HCT116 (cell line): ENCODE results near the gene ITPK1. TPM values are rescaled to one million over a fixed set of nuclear protein-coding genes. Genes with fewer than 3 reads are reported as not detected.

ENCODE experiments used
- ATAC-seq: fragments of 200-7000 bp; cut with Tn5 transposase; 2 replicates; pipeline ENCODE4 v1.9.1; 2020; ENCODE audit warnings: mild to moderate bottlenecking, moderate library complexity
- BruUV-seq: library from RNA; stranded (reverse); fragments of 400-500 nt; replicated peaks from 2 replicates; lab custom pipeline; 2021; lab: Mats Ljungman, UMichigan
- CTCF ChIA-PET: fragments of 300-600 bp; sonication (Branson Sonifier 250); formaldehyde crosslinking; loops from one replicate; lab custom pipeline; 2021; ENCODE audit warnings: antibody characterized with exemption; lab: Charles Lee
- POLR2A ChIA-PET: fragments of 300-600, 350-600 bp; sonication (Branson Sonifier 250); formaldehyde crosslinking; loops from one replicate; lab custom pipeline; 2021; ENCODE audit warnings: antibody characterized with exemption; lab: Charles Lee
- RAD21 ChIA-PET, 2 experiments: fragments of 300-600 bp; sonication (Branson Sonifier 250); formaldehyde crosslinking; loops; one replicate each; lab custom pipeline; 2023; ENCODE audit warnings: low total read pairs in 2 of 2; ENCODE audit not compliant: uncharacterized antibody in 2 of 2, unreplicated experiment in 2 of 2, low non-redundant PET in 1 of 2; lab: Charles Lee
- DNase-seq: peaks from one replicate; pipeline ENCODE4 v3.0.0-alpha.2; 2010; ENCODE audit warnings: low read depth, low spot score
- H2AFZ ChIP-seq: fragments of 200-600 bp; shearing (Covaris generic), sonication (generic); 2 replicates; pipeline ENCODE4 v1.6.1; 2017; ENCODE audit warnings: low read depth, mixed run types, mixed read lengths, antibody characterized with exemption, low read length; ENCODE audit not compliant: poor library complexity, severe bottlenecking
- H3K27ac ChIP-seq: 2 replicates; pipeline ENCODE4 v1.5.1; 2012; ENCODE audit warnings: low read depth, low read length
- H3K27me3 ChIP-seq: fragments of 200-600 bp; sonication (generic); 2 replicates; pipeline ENCODE4 v1.6.1; 2016; ENCODE audit warnings: mixed run types, low read length, mixed read lengths; ENCODE audit not compliant: insufficient read depth
- H3K36me3 ChIP-seq, 2 experiments: fragments of 200-500 bp in 1 of 2; fragments of 200-600 bp in 1 of 2; sonication (Bioruptor generic) in 1 of 2; sonication (generic) in 1 of 2; 2 replicates each; pipeline versions ENCODE4 v1.5.1 to v1.6.1; 2014 to 2016; ENCODE audit warnings: low read length in 2 of 2, inconsistent platforms in 1 of 2, mixed read lengths in 1 of 2, mixed run types in 1 of 2; ENCODE audit not compliant: insufficient read depth in 2 of 2, control insufficient read depth in 1 of 2
- H3K4me1 ChIP-seq, 2 experiments: fragments of 200-600 bp in 1 of 2; sonication (generic) in 1 of 2; 2 replicates each; pipeline versions ENCODE4 v1.5.1 to v1.6.1; 2012 to 2017; ENCODE audit warnings: low read length in 2 of 2, inconsistent platforms in 1 of 2, mild to moderate bottlenecking in 1 of 2, mixed read lengths in 1 of 2, mixed run types in 1 of 2, moderate library complexity in 1 of 2; ENCODE audit not compliant: insufficient read depth in 2 of 2, control insufficient read depth in 1 of 2
- H3K4me2 ChIP-seq: fragments of 200-600 bp; sonication (generic); 2 replicates; pipeline ENCODE4 v1.6.1; 2017; ENCODE audit warnings: mixed run types, low read length, mixed read lengths
- H3K4me3 ChIP-seq, 2 experiments: fragments of 200-600 bp in 1 of 2; sonication (generic) in 1 of 2; replicated peaks in 1 of 2; 2 replicates each; pipeline ENCODE4 v1.5.1; 2011 to 2016; ENCODE audit warnings: low read length in 2 of 2, control low read depth in 1 of 2, low read depth in 1 of 2, mild to moderate bottlenecking in 1 of 2, mixed read lengths in 1 of 2, mixed run types in 1 of 2
- H3K79me2 ChIP-seq: fragments of 200-600 bp; sonication (generic); 2 replicates; pipeline ENCODE4 v1.6.1; 2017; ENCODE audit warnings: mild to moderate bottlenecking, mixed run types, low read length, moderate library complexity, mixed read lengths; ENCODE audit not compliant: insufficient read depth
- H3K9ac ChIP-seq: fragments of 200-600 bp; sonication (generic); 2 replicates; pipeline ENCODE4 v1.6.1; 2016; ENCODE audit warnings: low read length, mixed read lengths
- H3K9me2 ChIP-seq: fragments of 200-600 bp; sonication (generic), shearing (Covaris generic); 2 replicates; pipeline ENCODE4 v1.6.1; 2017; ENCODE audit warnings: mixed run types, mild to moderate bottlenecking, moderate library complexity; ENCODE audit not compliant: insufficient read depth
- H3K9me3 ChIP-seq, 2 experiments: fragments of 200-500 bp in 1 of 2; fragments of 200-600 bp in 1 of 2; sonication (Bioruptor generic) in 1 of 2; sonication (generic) in 1 of 2; 2 replicates each; pipeline ENCODE4 v1.6.1; 2014 to 2017; ENCODE audit warnings: low read length in 2 of 2, mixed read lengths in 2 of 2, inconsistent platforms in 1 of 2, low read depth in 1 of 2, mild to moderate bottlenecking in 1 of 2, mixed run types in 1 of 2, moderate library complexity in 1 of 2; ENCODE audit not compliant: control insufficient read depth in 1 of 2, insufficient read depth in 1 of 2
- H4K20me1 ChIP-seq: fragments of 200-600 bp; sonication (generic), shearing (Covaris generic); 2 replicates; pipeline ENCODE4 v1.6.1; 2017; ENCODE audit warnings: mixed run types, mild to moderate bottlenecking, moderate library complexity; ENCODE audit not compliant: insufficient read depth
- CBX3 ChIP-seq: IDR thresholded peaks from 2 replicates; pipeline ENCODE4 v1.6.1; 2012; ENCODE audit warnings: low read depth
- CTCF ChIP-seq, 3 experiments: fragments of 200-600 bp in 1 of 3; sonication (generic) in 1 of 3; IDR thresholded peaks in 2 of 3; conservative IDR thresholded peaks in 1 of 3; 2 replicates each; pipeline ENCODE4 v1.5.1; 2012 to 2017; ENCODE audit warnings: low read depth in 2 of 3, low read length in 2 of 3, antibody characterized with exemption in 1 of 3, borderline replicate concordance in 1 of 3, control low read depth in 1 of 3, mild to moderate bottlenecking in 1 of 3, mixed read lengths in 1 of 3, mixed run types in 1 of 3, moderate library complexity in 1 of 3; ENCODE audit not compliant: insufficient read depth in 1 of 3
- ELF1 ChIP-seq: IDR thresholded peaks from 2 replicates; pipeline ENCODE4 v1.6.1; 2012; ENCODE audit warnings: low read depth, borderline replicate concordance
- EZH2 ChIP-seq: fragments of 200-600 bp; sonication (generic); IDR thresholded peaks from 2 replicates; pipeline ENCODE4 v1.6.1; 2017; ENCODE audit warnings: antibody characterized with exemption, mixed run types
- EZH2phosphoT487 ChIP-seq: fragments of 200-600 bp; IDR thresholded peaks from 2 replicates; pipeline ENCODE4 v1.6.1; 2018; ENCODE audit warnings: antibody characterized with exemption, borderline replicate concordance
- POLR2AphosphoS5 ChIP-seq: IDR thresholded peaks from 2 replicates; pipeline ENCODE4 v1.6.1; 2011; ENCODE audit warnings: mild to moderate bottlenecking, low read depth, low read length, moderate library complexity
- RAD21 ChIP-seq: IDR thresholded peaks from 2 replicates; pipeline ENCODE4 v1.6.1; 2012; ENCODE audit warnings: low read depth, mild to moderate bottlenecking
- SIN3A ChIP-seq: IDR thresholded peaks from 2 replicates; pipeline ENCODE4 v1.6.1; 2012; ENCODE audit warnings: low read depth
- SP1 ChIP-seq: IDR thresholded peaks from 2 replicates; pipeline ENCODE4 v1.6.1; 2012; ENCODE audit warnings: low read depth
- ZBTB33 ChIP-seq: IDR thresholded peaks from 2 replicates; pipeline ENCODE4 v1.6.1; 2011; ENCODE audit warnings: mild to moderate bottlenecking, low read length, moderate library complexity; ENCODE audit not compliant: insufficient replicate concordance; ENCODE audit errors: extremely low read depth
- ZFX ChIP-seq: fragments of 450-650 bp; IDR thresholded peaks from 2 replicates; pipeline ENCODE4 v1.6.1; 2017
- ZNF274 ChIP-seq: fragments of 200-500 bp; sonication (Bioruptor generic); IDR thresholded peaks from 2 replicates; pipeline ENCODE4 v1.6.1; 2014; ENCODE audit warnings: mild to moderate bottlenecking, low read depth, low read length, inconsistent platforms
- intact Hi-C: fragments of 100-400 bp; cut with micrococcal nuclease; formaldehyde crosslinking; loops from 2 replicates; pipeline ENCODE4 v1.10.0; 2022
- total RNA-seq: library from RNA; stranded (reverse); gene quantifications from one replicate; pipeline ENCODE4 v1.2.1, GENCODE V29; 2021; ENCODE audit not compliant: unreplicated experiment

The ITPK1 gene
- total RNA-seq, 1 experiment from 2014 or later: 70.2 TPM

GRCh38 chr14:93025055-93025454 lies 90.7 kb downstream of the ITPK1 start:
- no peak for DNase-seq
- no peak overlapping the region for H3K4me2 ChIP-seq
- H4K20me1 ChIP-seq: no peaks in the 10 kb centered on the region
- no peaks in the 10 kb centered on the region for H3K27me3 ChIP-seq
- no peaks in the 10 kb centered on the region for H3K36me3 ChIP-seq
- no peak for ATAC-seq
- no peak overlapping the region for H3K4me3 ChIP-seq
- no TSS peak for BruUV-seq
- no peak for TF ChIP-seq ZNF274
- no peak for TF ChIP-seq CTCF (IDR thresholded peaks at IDR 0.05 in 2 of 3, conservative IDR thresholded peaks at IDR 0.05 in 1 of 3; ENCODE audit: borderline replicate concordance in 1 of 3, insufficient read depth in 1 of 3, low read depth in 2 of 3, low read length in 2 of 3)
- TF ChIP-seq POLR2AphosphoS5: no peak
- no peak for TF ChIP-seq ELF1
- TF ChIP-seq EZH2phosphoT487: no peak
- TF ChIP-seq EZH2: no peak
- TF ChIP-seq ZBTB33: no peak
- no peak for TF ChIP-seq SIN3A
- no peak for TF ChIP-seq CBX3
- TF ChIP-seq SP1: no peak
- TF ChIP-seq RAD21: no peak
- no peak for TF ChIP-seq ZFX
- TF ChIP-seq, all 23 proteins: peak for 0
- intact Hi-C loops: no loop called here
- Histone ChIP-seq H3K9ac (no peak overlapping the region), H3K9me3 (no peaks in the 10 kb centered on the region), H3K27ac (no peak overlapping the region), H3K9me2 (no peaks in the 10 kb centered on the region), H2AFZ (no peak overlapping the region), H3K79me2 (peaks cover 2% of the 10 kb centered on the region; the same call in 1 of the 2 replicates), H3K4me1 (peaks cover 0 to 11% of the 10 kb centered on the region in 2 experiments; a peak in 2 of 4 replicates)
- ChIA-PET RAD21 (no interaction called here), CTCF (no interaction called here), POLR2A (no interaction called here)
